Progenitor cell of endocrine pancreas (in vitro differentiated cells): ENCODE data around the gene PRKCB. TPM values are rescaled to one million over a fixed set of nuclear protein-coding genes. Genes with fewer than 3 reads are reported as not detected.
A peak's percentile ranks its signal among the peaks of the same experiment; 100 is the strongest.

Experiments
- DNase-seq: peaks from one replicate; pipeline ENCODE4 v3.0.0; 2021; ENCODE audit warnings: low spot score; ENCODE audit not compliant: unreplicated experiment
- H3K27ac Mint-ChIP-seq: 2 replicates; pipeline ENCODE4 v1.8.0; 2021; ENCODE audit warnings: mild to moderate bottlenecking, moderate library complexity, mixed read lengths
- H3K27me3 Mint-ChIP-seq: 2 replicates; pipeline ENCODE4 v1.8.0; 2021; ENCODE audit warnings: mixed read lengths
- H3K36me3 Mint-ChIP-seq: 2 replicates; pipeline ENCODE4 v1.8.0; 2022; ENCODE audit warnings: mixed read lengths; ENCODE audit not compliant: insufficient read depth
- H3K4me1 Mint-ChIP-seq: 2 replicates; pipeline ENCODE4 v1.8.0; 2021; ENCODE audit warnings: low read depth, mixed read lengths
- H3K4me3 Mint-ChIP-seq: 2 replicates; pipeline ENCODE4 v1.8.0; 2021; ENCODE audit warnings: low read depth, mild to moderate bottlenecking, moderate library complexity, mixed read lengths
- H3K9me3 Mint-ChIP-seq: 2 replicates; pipeline ENCODE4 v1.8.0; 2021; ENCODE audit warnings: low read depth, mixed read lengths
- CTCF ChIP-seq: fragments of 200-600 bp; sonication (generic); IDR thresholded peaks from one replicate; pipeline ENCODE4 v1.5.0; 2021; ENCODE audit warnings: antibody characterized with exemption, mild to moderate bottlenecking; ENCODE audit not compliant: unreplicated experiment
- total RNA-seq: library from RNA; stranded (reverse); gene quantifications from 2 replicates; pipeline ENCODE4 v1.2.1, GENCODE V29; 2021

Gene PRKCB
- total RNA-seq, 1 donor from 2014 or later, result 0.36 TPM

GRCh38 chr16:24170407-24170806 is 334.6 kb downstream of the PRKCB start:
- no peak for DNase-seq
- no peak overlapping the region for H3K4me3 Mint-ChIP-seq

GRCh38 chr16:24174504-24174903 is 338.7 kb downstream of the PRKCB start:
- no peak for TF ChIP-seq CTCF
- Mint-ChIP-seq H3K9me3 (no peaks in the 10 kb centered on the region), H3K4me3 (no peak overlapping the region), H3K27ac (no peak overlapping the region), H3K4me1 (no peaks in the 10 kb centered on the region), H3K36me3 (no peaks in the 10 kb centered on the region), H3K27me3 (peaks cover 11% of the 10 kb centered on the region)
- no peak for DNase-seq

More at GRCh38 chr16:24170407-24170806, 334.6 kb downstream of the PRKCB start:
- TF ChIP-seq CTCF, result no peak
- H3K27me3 Mint-ChIP-seq, result peaks cover 8% of the 10 kb centered on the region
- no peaks in the 10 kb centered on the region for H3K4me1 Mint-ChIP-seq
- no peak overlapping the region for H3K27ac Mint-ChIP-seq
- no peaks in the 10 kb centered on the region for H3K36me3 Mint-ChIP-seq
- H3K9me3 Mint-ChIP-seq, result no peaks in the 10 kb centered on the region

GRCh38 chr16:24174957-24175356 is 339.2 kb downstream of the PRKCB start:
- no peak for DNase-seq
- TF ChIP-seq CTCF, result no peak
- Mint-ChIP-seq H3K36me3 (no peaks in the 10 kb centered on the region), H3K4me1 (no peaks in the 10 kb centered on the region), H3K9me3 (no peaks in the 10 kb centered on the region), H3K4me3 (no peak overlapping the region), H3K27me3 (peaks cover 11% of the 10 kb centered on the region), H3K27ac (no peak overlapping the region)

- H3K4me1 Mint-ChIP-seq, result no peaks in the 10 kb centered on the region
- H3K27ac Mint-ChIP-seq, result no peak overlapping the region
- no peak overlapping the region for H3K4me3 Mint-ChIP-seq
- peak; percentile 46 for DNase-seq
- H3K27me3 Mint-ChIP-seq, result peaks cover 8% of the 10 kb centered on the region
- no peaks in the 10 kb centered on the region for H3K9me3 Mint-ChIP-seq
- TF ChIP-seq CTCF, result no peak
- no peaks in the 10 kb centered on the region for H3K36me3 Mint-ChIP-seq
These were observed 342.7 kb downstream of the PRKCB start for GRCh38 chr16:24178496-24178895.

- Mint-ChIP-seq H3K27ac (no peak overlapping the region), H3K4me3 (no peak overlapping the region), H3K27me3 (peaks cover 5% of the 10 kb centered on the region), H3K4me1 (no peaks in the 10 kb centered on the region), H3K36me3 (no peaks in the 10 kb centered on the region), H3K9me3 (no peaks in the 10 kb centered on the region)
- no peak for TF ChIP-seq CTCF
- DNase-seq, result no peak
These were observed 344.7 kb downstream of the PRKCB start for GRCh38 chr16:24180451-24180850.
